GM23248 (cell line): Measurements from ENCODE around the gene RASGRP2.

Experiments
- EZH2 ChIP-seq: fragments of 200-600 bp; sonication (generic); IDR thresholded peaks from 2 replicates; pipeline ENCODE4 v1.6.1; 2018; ENCODE audit warnings: antibody characterized with exemption, mild to moderate bottlenecking; ENCODE audit not compliant: insufficient read depth, poor library complexity, severe bottlenecking
- EZH2phosphoT487 ChIP-seq: fragments of 200-600 bp; sonication (generic); IDR thresholded peaks from 2 replicates; pipeline ENCODE4 v1.6.1; 2018; ENCODE audit warnings: antibody characterized with exemption, moderate library complexity, mild to moderate bottlenecking, low read depth; ENCODE audit not compliant: insufficient read depth

DNA sequence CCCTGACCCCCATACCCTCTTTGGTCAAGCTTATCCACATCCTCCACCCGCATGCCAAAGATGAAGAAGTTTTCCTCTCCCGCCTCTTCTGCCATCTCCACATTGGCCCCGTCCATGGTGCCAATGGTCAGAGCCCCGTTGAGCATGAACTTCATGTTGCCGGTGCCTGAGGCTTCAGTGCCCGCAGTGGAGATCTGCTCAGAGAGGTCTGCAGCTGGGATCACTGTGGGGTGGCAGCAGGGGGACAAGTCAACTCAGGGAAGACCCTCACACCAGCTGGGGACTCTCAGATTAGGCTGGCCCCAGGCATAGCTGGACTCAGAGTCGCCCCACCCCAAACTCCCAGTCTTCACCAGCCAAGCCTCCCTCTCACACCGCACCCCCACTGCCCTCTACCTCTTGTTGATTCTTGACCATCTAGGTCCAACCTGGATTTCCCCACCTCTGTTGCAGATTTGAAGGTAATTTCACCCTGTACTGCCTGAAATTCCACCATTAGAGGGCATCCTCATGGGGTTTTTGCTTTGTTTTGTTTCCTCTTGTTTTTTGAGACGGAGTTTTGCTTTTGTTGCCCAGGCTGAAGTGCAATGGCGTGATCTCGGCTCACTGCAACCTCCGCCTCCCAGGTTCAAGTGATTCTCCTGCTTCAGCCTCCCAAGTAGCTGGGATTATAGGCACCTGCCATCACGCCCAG lies 6.6 kb upstream of the RASGRP2 start:
- TF ChIP-seq EZH2 (no peak), EZH2phosphoT487 (no peak)
